ENCODE results near the gene AKIRIN2.
"Not testable (repeated sequence)": the region's sequence is repeated elsewhere in the genome, so short reads cannot be mapped to it uniquely, and the experiment has no call there.

AKIRIN2 gene

DNA sequence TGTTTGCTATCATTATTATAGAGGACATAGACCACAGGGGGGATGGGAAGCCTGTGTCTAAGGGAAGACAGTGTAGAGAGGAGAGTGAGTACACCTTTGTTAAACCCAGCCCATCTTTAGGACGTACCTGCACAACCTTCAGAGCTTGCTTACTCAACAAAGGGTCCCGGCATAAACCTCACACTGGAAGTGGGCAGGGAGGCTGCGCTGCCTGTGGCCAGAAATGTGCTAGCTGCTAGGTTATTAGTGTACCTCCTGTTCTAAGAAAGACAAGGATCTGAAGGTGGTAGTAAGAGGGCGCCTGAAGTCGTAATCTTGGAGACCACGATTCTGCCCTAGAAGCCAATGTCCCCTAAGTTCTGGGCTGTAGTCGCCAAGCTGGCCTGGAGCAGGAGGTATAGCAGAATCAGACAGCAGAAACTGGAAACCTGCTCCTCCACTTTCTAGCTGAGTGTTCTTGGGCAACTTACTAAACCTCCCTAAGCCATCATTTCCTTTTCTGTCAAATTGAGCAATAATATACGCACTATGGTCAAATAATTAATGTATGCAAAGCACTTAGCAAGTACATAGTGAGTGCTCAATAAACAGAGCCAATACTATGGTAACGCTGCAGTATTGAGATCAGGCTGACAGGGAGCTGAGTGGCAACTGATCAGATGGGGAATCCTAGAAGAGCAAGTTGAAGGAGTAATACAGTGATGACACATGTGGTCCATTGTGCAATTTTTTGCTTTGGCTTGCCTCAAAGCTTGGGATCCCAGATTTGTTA lies 16.8 kb upstream of the AKIRIN2 start:
- no peak for DNase-seq (ENCODE audit: extremely low read depth in 1 of 2, low read depth in 1 of 2)

DNA sequence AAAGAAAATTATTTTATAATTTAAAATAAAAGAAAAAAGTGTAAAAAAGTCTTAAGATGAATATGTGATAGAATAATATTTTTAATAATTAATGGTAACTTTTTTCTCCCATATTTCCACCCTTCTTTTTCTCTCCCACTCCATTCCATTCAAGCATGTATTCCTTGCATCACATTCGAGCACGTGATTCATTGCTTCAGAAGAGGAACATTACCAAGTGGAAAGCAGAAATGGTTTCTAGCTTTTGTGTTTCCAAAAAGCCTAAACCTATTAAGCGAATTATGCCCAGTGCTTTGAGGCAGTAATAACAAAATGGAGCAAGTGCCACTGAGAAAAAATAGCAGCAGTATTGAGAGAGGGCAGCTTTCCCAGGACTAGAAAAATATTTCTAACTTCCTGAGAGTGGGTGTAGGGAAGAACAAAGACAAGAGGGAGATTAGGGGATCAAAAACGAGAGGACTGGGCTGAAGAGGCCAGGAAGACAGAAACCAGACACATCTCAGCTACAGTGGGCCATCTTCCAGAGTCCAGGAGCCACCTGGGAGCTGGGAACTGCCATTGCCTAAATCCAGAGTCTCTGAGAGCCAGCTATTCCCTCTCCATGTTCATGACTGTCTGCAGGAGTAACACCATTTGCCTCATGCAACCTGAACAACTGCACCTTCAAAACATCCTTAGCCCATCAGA lies 15.0 kb upstream of the AKIRIN2 start:
- no peak for DNase-seq (ENCODE audit: extremely low read depth in 1 of 2, low read depth in 1 of 2)

DNA sequence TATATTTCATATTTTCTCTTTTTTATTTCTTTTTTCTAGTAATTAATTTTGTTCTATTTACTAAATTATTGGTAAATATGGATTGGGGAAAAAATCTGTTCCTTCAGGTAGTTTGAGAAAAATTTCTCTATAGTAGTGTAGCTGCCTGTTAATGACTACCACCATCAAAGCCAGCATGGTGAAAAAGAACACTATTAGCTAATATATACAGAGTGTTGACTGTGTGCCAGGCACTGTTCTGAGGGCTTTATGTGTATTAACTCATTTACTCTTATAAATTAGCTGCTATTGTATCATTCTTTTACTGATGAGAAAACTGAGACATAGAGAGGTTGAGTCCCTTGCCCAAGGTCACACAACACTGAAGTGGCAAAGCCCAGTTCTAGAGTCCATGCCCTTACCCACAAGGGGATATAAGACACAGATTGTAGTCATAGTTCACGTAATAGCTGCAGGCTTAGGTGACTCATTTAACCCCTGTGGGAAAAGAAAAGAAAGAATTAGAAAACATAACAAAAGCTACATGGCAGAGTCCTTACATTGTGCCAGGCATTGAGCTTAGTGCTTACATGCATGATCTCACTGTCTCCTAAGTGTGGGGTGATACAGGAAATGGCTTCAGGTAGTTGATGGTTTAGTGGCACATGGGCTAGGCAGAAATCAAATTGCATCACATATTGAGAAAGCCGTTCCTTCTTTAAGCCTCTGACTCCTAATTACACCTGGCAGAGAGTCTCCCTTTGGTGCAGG lies 12.2 kb upstream of the AKIRIN2 start:
- DNase-seq (ENCODE audit: extremely low read depth in 1 of 2, low read depth in 1 of 2), result no peak

DNA sequence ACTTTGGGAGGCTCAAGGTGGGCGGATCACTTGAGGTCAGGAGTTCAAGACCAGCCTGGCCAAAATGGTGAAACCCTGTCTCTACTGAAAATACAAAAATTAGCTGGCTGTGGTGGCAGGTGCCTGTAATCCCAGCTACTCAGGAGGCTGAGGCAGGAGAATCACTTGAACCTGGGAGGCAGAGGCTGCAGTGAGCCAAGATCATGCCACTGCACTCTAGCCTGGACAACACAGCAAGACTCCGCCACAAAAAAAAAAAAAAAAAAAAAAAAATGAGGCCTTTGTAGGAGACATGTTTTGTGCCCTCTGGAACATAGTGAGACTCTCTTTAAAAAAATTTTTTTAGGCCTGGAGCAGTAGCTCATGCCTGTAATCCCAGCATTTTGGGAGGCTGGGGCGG lies 10.7 kb upstream of the AKIRIN2 start:
- not testable (repeated sequence) for DNase-seq (ENCODE audit: extremely low read depth in 1 of 2, low read depth in 1 of 2)

DNA sequence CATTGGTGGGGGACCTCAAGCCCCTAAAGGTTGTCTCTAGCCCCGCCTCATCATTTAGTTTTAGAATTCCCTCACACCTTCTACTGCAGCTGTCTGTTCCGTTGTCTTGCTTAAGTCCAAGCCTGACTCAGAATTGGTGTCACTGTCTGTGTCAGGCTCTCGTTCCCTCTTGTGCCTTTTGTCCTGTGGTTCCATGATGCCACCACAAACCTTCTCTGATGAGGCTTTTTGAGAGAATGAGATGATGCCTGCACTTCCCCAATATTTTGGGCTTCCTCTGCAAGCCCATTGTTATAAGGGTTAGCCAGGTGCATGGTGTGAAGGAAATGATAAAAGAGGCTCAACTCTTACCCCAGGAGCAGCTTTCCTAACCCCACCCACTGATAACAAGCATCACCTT lies 8.1 kb upstream of the AKIRIN2 start:
- no peak for DNase-seq (ENCODE audit: extremely low read depth in 1 of 2, low read depth in 1 of 2)

DNA sequence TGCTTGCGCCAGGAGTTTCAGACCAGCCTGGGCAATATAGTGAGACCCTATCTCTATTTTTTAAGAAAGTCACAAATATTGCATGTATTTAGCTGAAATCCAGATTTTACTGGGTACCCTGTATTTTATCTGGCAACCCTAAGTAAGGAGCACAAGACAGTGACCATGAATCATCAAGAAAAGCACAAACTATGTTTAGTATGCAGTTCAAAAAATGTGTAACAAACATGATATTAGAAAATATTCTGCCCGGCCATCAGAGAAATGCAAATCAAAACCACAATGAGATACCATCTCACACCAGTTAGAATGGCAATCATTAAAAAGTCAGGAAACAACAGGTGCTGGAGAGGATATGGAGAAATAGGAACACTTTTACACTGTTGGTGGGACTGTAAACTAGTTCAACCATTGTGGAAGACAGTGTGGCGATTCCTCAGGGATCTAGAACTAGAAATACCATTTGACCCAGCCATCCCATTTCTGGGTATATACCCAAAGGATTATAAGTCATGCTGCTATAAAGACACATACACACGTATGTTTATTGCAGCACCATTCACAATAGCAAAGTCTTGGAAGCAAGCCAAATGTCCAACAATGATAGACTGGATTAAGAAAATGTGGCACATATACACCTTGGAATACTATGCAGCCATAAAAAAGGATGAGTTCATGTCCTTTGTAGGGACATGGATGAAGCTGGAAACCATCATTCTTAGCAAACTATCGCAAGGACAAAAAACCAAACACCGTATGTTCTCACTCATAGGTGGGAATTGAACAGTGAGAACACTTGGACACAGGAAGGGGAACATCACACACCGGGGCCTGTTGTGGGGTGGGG lies 6.8 kb upstream of the AKIRIN2 start:
- DNase-seq (ENCODE audit: extremely low read depth in 1 of 2, low read depth in 1 of 2), result not testable (repeated sequence)

DNA sequence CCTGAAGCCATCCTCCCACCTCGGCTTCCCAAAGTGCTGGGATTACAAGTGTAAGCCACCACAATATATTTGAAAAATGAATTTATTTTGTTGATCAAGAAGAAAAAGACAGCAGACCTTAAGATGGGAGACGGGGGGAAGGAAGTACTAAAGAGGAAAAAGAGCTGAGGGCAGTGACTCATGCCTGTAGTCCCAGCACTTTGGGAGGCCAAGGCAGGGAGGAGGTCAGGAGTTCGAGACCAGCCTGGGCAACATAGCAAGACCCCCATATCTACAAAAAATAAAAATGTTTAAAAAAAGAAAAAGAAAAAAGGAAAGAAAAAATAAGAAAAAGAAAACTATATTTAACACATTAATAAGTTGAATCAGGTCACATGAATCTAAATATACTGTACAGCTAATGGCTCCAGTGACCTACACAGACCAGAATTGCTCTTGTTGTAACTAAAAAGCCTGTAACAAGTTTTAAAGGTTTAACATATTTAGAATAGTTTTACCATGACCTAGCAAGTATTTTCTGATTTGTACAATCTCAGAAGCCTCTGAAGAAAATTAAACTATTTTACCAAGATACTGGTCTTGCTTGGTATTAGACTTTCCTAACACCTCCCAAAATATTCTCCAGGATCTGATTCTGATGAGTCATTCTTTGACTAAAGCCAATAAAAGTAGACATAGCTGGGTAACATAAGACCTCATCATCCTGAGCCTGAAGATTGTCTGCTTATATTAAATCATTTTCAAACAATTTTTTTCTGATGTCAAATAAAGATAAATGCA lies 4.3 kb upstream of the AKIRIN2 start:
- no peak for DNase-seq (ENCODE audit: extremely low read depth in 1 of 2, low read depth in 1 of 2)

DNA sequence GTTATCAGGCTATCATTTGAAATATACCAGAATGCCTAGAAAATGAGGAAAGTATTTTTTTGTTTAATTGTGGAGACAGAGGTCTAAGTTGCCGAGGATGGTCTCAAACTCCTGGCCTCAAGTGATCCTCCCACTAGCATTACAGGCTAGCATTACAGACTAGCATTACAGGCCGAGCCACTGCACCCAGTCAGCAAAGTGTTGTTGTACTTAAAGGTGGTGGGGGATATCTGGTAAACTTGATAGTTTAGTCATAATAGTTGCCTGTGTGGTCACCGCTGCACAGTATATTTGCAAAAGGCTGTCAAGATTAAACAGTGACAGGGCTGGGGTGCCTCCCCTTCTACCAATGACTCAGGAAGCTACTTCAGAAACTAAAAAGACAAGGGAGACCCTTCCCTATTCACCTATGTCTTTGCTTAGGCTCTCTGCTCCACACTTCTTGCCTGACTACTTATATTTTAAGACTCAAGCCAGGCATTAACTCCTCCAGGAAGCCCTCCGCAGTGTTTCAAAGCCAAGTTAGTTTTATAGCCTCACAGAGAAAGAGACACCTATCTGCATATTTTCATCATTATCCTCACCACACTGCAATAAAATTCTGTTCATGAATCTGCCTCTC lies 3.1 kb upstream of the AKIRIN2 start:
- DNase-seq (ENCODE audit: extremely low read depth in 1 of 2, low read depth in 1 of 2), result no peak

DNA sequence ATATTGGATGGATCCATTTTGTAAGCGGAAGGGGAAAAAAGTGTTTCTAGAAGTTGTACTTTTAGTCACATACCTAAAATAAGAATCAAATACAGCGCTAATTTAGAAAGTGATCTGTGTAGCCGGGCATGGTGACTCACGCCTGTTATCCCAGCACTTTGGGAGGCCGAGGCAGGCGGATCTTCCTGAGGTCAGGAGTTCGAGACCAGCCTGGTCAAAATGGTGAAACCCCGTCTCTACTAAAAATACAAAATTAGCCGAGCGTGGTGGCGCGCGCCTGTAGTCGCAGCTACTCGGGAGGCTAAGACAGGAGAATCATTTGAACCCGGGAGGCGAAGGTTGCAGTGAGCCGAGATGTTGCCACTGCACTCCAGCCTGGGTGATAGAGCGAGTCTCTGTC lies 1.0 kb upstream of the AKIRIN2 start:
- not testable (repeated sequence) for DNase-seq (ENCODE audit: extremely low read depth in 1 of 2, low read depth in 1 of 2)

DNA sequence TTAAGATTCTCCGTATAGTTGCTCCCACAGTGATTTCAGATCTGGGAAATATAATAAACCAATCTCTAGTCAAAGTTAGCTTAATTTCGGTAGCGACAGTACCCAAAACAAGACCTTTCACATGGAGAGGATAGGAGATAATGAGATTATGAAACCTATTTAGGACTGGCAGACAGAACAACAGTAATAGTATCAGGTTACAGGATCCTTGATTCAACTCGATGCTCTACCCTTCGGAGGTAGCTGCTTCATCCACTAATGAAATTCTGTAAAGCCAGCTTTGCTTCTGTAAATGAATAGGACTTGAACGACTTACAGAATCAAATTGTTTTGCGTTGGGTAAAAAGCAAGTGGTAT lies 534 bp upstream of the AKIRIN2 start:
- no peak for DNase-seq (ENCODE audit: extremely low read depth in 1 of 2, low read depth in 1 of 2)

DNA sequence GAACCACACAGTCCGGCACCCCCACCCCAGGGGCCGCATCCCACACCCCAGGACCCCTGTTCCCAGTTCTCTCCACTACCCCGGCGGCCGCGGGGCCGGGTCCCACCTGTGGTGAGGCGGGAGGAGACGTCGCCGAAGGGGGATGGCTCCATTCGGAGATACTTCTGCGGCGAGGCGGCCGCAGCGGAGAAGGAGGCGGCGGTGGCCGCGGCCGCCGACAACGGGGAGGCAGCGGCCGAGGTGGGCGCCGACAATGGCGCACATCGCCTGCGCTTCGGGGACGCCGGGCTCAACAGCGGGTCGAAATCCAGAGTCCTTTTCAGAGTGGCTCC lies 723 bp downstream of the AKIRIN2 start:
- peak in 1 of 2 donors; percentile 6 for DNase-seq (ENCODE audit: extremely low read depth in 1 of 2, low read depth in 1 of 2)

DNA sequence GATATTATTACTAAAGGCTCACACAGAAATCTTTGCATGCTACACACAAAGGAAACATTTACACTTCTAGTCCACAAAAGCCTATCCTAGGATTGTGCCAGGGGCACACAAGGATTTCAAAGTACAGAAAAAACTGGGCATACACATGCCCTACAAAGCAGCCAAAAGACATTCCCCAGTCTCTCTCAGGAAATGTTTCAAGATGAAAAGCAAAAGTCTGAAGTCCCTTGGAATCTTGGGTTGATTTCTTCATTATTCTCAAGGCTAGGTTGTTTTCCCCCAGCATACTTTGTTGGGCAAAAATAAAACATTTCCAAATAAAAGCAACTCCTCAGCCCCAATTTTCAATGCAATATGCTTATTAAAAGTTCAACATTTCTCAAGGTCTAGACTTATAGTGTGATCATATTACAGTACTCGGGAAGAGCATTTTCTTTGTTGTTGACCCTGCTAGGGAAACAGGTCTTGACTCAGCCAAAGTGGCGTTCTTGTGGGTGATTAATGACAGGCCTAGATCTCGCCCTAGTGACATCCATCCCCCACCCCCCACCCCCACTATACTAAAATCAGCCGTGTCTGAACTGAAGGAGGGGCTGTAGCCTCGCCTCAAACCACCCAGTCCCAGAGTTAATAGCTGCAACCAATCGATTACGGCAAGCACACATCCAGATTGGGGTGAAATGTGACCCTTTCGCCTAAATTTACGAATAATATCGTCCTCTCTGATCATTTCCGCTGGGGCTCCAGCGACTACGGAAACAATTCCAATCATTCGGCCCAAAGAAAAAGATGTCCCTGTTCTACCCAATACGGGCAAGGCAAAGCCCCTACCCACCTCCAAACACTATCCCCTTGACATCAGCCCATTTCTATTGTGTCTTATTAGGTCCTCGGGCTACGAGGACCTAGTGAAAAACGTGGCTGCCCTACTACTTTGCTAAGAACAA lies 1.4 kb downstream of the AKIRIN2 start:
- no peak for DNase-seq (ENCODE audit: extremely low read depth in 1 of 2, low read depth in 1 of 2)

DNA sequence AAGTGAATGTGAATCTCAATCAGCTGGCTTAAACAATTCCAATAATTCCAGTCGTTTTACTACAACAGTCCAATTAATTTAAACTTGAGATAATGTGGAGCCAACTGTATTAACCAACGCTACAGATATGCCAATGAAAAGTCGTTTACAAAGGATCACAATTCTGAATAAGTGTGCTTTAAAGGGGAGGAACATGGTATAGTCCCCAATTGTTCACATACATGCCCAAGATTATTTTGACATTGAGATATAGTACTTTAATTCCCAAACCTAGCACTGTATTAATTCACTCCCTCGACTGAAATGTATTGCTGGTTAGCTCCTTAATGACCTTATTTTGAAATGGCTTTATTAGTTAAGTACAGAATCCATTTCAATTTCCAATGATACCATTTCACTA lies 2.5 kb downstream of the AKIRIN2 start:
- DNase-seq (ENCODE audit: extremely low read depth in 1 of 2, low read depth in 1 of 2), result no peak

DNA sequence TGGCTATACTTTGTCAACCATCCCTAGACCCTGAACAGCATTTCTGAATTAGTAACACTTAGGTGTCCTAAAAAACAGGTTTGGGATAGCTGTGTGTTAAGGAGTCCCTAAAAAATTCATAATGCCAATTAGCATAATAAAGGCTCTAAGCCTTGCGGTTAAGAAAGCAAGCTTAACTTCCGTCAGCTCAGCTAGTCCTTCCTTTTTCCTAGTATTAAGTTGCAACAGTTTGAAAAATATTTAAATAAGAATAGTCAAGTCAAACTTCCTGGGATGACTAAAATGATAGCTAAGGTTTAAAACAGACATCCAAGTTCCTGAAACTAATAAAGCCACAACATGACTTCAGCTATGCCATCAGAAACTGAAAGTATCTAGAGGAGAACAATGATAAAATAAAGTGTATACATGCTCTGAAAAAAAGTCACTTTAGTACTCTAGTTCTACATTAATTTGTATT lies 3.5 kb downstream of the AKIRIN2 start:
- no peak for DNase-seq (ENCODE audit: extremely low read depth in 1 of 2, low read depth in 1 of 2)

DNA sequence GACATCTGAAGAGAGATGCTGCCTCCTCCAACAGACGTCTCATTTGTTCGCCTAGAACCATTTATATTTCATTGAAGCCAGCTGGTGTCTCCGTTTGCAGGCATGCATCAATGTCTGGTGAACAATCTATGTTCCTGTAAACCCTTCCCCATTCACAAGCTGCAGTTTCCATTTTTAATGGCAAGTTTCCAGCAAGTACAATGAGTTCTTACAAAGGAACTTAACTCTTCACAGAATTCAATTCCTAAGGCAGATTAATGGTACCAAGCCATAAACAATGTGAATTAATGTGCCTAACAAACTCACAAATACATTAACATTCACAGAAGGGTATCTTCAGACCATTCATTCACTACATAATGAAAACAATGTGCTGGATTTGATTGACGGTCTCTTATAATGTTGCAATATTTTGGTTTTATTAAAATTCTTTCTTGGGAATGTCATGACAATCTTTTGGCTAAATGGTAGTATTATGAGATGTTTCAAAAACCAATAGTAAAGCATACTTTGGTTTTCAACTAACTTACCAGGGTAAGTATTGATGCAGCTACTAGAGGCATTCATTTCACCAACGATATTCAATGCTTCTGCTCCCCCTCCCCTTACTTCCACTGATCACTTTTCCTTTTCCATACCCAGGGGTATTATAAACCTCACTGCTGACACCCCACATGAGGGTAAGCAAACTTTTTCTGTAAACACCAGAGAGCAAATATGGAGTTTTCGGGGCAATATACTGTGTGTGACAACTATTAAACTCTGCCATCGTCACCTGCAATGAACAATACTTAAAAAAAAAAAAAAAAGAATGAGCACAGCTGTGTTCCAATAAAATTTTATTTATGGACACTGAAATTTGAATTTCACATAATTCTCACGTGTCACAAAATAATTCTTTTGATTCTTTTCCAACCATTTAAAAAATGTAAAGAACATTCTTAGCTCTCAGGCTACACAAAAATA lies 4.2 kb downstream of the AKIRIN2 start:
- DNase-seq (ENCODE audit: extremely low read depth in 1 of 2, low read depth in 1 of 2), result no peak

DNA sequence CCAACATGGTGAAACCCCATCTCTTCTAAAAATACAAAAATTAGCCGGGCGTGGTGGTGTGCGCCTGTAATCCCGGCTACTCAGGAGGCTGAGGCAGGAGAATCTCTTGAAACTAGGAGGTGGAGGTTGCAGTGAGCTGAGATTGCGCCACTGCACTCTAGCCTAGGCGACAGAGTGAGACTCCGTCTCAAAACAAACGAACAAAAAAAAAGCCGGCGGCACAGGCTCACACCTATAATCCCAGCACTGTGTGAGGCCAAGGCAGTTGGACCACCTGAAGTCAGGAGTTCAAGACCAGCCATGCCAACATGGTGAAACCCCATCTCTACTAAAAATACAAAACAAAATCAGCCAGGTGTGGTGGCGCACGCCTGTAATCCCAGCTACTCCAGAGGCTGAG lies 5.2 kb downstream of the AKIRIN2 start:
- not testable (repeated sequence) for DNase-seq (ENCODE audit: extremely low read depth in 1 of 2, low read depth in 1 of 2)

DNA sequence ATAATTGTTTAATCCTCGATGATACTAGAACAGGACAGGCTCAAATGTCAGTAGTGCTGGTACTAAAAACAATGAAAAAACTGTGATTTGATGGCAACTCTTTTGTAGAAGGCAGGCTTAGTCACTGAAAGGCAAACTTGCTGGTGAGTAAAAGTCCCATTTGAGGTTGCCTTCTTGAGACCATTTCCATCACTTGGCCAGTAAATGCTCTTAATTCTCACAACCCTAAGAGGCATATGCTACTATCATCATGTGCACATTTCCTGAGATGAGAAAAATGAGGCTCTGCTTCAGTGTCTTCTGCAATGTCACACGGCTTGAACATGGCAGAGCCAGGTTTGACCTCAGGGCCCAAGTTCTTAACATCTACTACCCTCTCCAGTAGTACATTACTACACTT lies 9.9 kb downstream of the AKIRIN2 start:
- no peak for DNase-seq (ENCODE audit: extremely low read depth in 1 of 2, low read depth in 1 of 2)

DNA sequence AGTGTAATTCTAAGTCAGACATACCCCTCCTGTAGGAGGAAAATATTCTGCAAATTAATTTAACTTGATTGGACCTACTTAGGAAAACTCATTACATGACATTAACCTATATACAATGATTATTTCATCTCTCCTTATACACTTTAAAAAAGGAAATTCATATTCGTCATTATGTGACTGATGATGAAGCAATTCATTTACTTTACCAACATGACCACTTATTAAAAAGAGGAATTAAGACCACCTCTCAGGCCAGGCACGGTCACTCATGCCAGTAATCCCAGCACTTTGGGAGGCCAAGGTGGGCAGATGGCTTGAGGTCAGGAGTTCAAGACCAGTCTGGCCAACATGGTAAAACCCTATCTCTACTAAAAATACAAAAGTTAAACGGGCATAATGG lies 11.6 kb downstream of the AKIRIN2 start:
- no peak for DNase-seq (ENCODE audit: extremely low read depth in 1 of 2, low read depth in 1 of 2)

Data from activated CD8-positive, alpha-beta memory T cell treated with anti-CD3 and anti-CD28 coated beads for 1 hour (primary cell).